ENCODE results near the gene LRRC27.

Gene LRRC27

GRCh38 chr10:132339276-132339675, 7.3 kb downstream of the LRRC27 start:
- DNase-seq = no peak

GRCh38 chr10:132341017-132341416, 9.0 kb downstream of the LRRC27 start:
- DNase-seq = no peak

GRCh38 chr10:132341781-132342180, 9.8 kb downstream of the LRRC27 start:
- DNase-seq = no peak

GRCh38 chr10:132342553-132342952, 10.6 kb downstream of the LRRC27 start:
- DNase-seq = no peak

GRCh38 chr10:132344386-132344785, 12.4 kb downstream of the LRRC27 start:
- no peak for DNase-seq

- DNase-seq = no peak
These were observed 13.4 kb downstream of the LRRC27 start for GRCh38 chr10:132345345-132345744.

- DNase-seq = no peak
These were observed 14.8 kb downstream of the LRRC27 start for GRCh38 chr10:132346806-132347205.

- no peak for DNase-seq
These were observed 15.4 kb downstream of the LRRC27 start for GRCh38 chr10:132347211-132347930.

- no peak for DNase-seq
These were observed 15.9 kb downstream of the LRRC27 start for GRCh38 chr10:132347931-132348267.

GRCh38 chr10:132349766-132350165, 17.8 kb downstream of the LRRC27 start:
- no peak for DNase-seq

- no peak for DNase-seq
These were observed 18.4 kb downstream of the LRRC27 start for GRCh38 chr10:132350391-132350790.

- no peak for DNase-seq
These were observed 19.0 kb downstream of the LRRC27 start for GRCh38 chr10:132350946-132351345.

- no peak for DNase-seq
These were observed 19.6 kb downstream of the LRRC27 start for GRCh38 chr10:132351611-132352010.

GRCh38 chr10:132352462-132353308, 20.7 kb downstream of the LRRC27 start:
- DNase-seq = peak; percentile 43

- DNase-seq = no peak
These were observed 21.7 kb downstream of the LRRC27 start for GRCh38 chr10:132353456-132354355.

GRCh38 chr10:132354356-132355094, 22.5 kb downstream of the LRRC27 start:
- peak; percentile 40 for DNase-seq

- DNase-seq = no peak
These were observed 23.3 kb downstream of the LRRC27 start for GRCh38 chr10:132355297-132355696.

GRCh38 chr10:132355754-132356153, 23.8 kb downstream of the LRRC27 start:
- peak; percentile 18 for DNase-seq

GRCh38 chr10:132356621-132357195, 24.7 kb downstream of the LRRC27 start:
- no peak for DNase-seq

GRCh38 chr10:132357286-132358058, 25.5 kb downstream of the LRRC27 start:
- no peak for DNase-seq

- DNase-seq = no peak
These were observed 27.5 kb downstream of the LRRC27 start for GRCh38 chr10:132359305-132360040.
